ENCODE results near the gene GPR21.

Gene GPR21

GRCh38 chr9:123027517-123027916 lies 6.0 kb upstream of the GPR21 start:
- H4K20me1 ChIP-seq (ENCODE audit: insufficient read depth, low read length, poor library complexity, severe bottlenecking), result no peaks in the 10 kb centered on the region
- TF ChIP-seq CTCF (conservative IDR thresholded peaks at IDR 0.05; ENCODE audit: low read length) (no peak), EZH2phosphoT487 (IDR thresholded peaks at IDR 0.05; ENCODE audit: borderline replicate concordance) (no peak)

GRCh38 chr9:123028136-123028535 lies 5.3 kb upstream of the GPR21 start:
- Histone ChIP-seq H3K36me3 (ENCODE audit: insufficient read depth, low read length) (no peaks in the 10 kb centered on the region), H3K79me2 (ENCODE audit: insufficient read depth, low read length) (no peaks in the 10 kb centered on the region), H3K9ac (ENCODE audit: low read depth, low read length, poor library complexity, severe bottlenecking) (peak overlapping the region; percentile 67), H3K9me3 (ENCODE audit: insufficient read depth, low read depth, low read length) (no peaks in the 10 kb centered on the region), H3K9me2 (replicated peaks; ENCODE audit: low read depth, low read length) (no peaks in the 10 kb centered on the region), H3K4me3 (ENCODE audit: low read length, poor library complexity, severe bottlenecking) (peak overlapping the region; percentile 33), H3K4me1 (ENCODE audit: insufficient read depth, low read length, poor library complexity, severe bottlenecking) (peaks cover 71% of the 10 kb centered on the region), H2AFZ (ENCODE audit: low read length) (peak overlapping the region; percentile 11; the same call in 1 of the 2 replicates), H3K4me2 (ENCODE audit: low read depth, low read length, poor library complexity, severe bottlenecking) (peak overlapping the region; percentile 62), H4K20me1 (ENCODE audit: insufficient read depth, low read length, poor library complexity, severe bottlenecking) (no peaks in the 10 kb centered on the region), H3K27me3 (ENCODE audit: insufficient read depth, low read length, poor library complexity, severe bottlenecking) (no peaks in the 10 kb centered on the region), H3F3A (ENCODE audit: low read depth) (peaks cover 10% of the 10 kb centered on the region; the same call in 1 of the 2 replicates)
- TF ChIP-seq EZH2phosphoT487 (IDR thresholded peaks at IDR 0.05; ENCODE audit: borderline replicate concordance) (no peak), CTCF (conservative IDR thresholded peaks at IDR 0.05; ENCODE audit: low read length) (no peak)

More at GRCh38 chr9:123027517-123027916, 6.0 kb upstream of the GPR21 start:
- H2AFZ ChIP-seq (ENCODE audit: low read length), result peak overlapping the region; percentile 11; the same call in 1 of the 2 replicates
- peak overlapping the region; percentile 33 for H3K4me3 ChIP-seq (ENCODE audit: low read length, poor library complexity, severe bottlenecking)
- H3K4me1 ChIP-seq (ENCODE audit: insufficient read depth, low read length, poor library complexity, severe bottlenecking), result peaks cover 65% of the 10 kb centered on the region
- H3K9me2 ChIP-seq (replicated peaks; ENCODE audit: low read depth, low read length), result no peaks in the 10 kb centered on the region
- H3K27me3 ChIP-seq (ENCODE audit: insufficient read depth, low read length, poor library complexity, severe bottlenecking), result no peaks in the 10 kb centered on the region
- H3K79me2 ChIP-seq (ENCODE audit: insufficient read depth, low read length), result no peaks in the 10 kb centered on the region
- H3K9ac ChIP-seq (ENCODE audit: low read depth, low read length, poor library complexity, severe bottlenecking), result peak overlapping the region; percentile 67
- peaks cover 10% of the 10 kb centered on the region; the same call in 1 of the 2 replicates for H3F3A ChIP-seq (ENCODE audit: low read depth)
- H3K36me3 ChIP-seq (ENCODE audit: insufficient read depth, low read length), result no peaks in the 10 kb centered on the region; the same call in 1 of the 2 replicates
- H3K9me3 ChIP-seq (ENCODE audit: insufficient read depth, low read depth, low read length), result no peaks in the 10 kb centered on the region
- peak overlapping the region; percentile 62 for H3K4me2 ChIP-seq (ENCODE audit: low read depth, low read length, poor library complexity, severe bottlenecking)

- H3K27me3 ChIP-seq (ENCODE audit: insufficient read depth, low read length, poor library complexity, severe bottlenecking), result no peaks in the 10 kb centered on the region
- H3K4me1 ChIP-seq (ENCODE audit: insufficient read depth, low read length, poor library complexity, severe bottlenecking), result peaks cover 80% of the 10 kb centered on the region
- no peaks in the 10 kb centered on the region for H3K79me2 ChIP-seq (ENCODE audit: insufficient read depth, low read length)
- no peak overlapping the region for H2AFZ ChIP-seq (ENCODE audit: low read length)
- H3K9me2 ChIP-seq (replicated peaks; ENCODE audit: low read depth, low read length), result no peaks in the 10 kb centered on the region
- peaks cover 10% of the 10 kb centered on the region; the same call in 1 of the 2 replicates for H3F3A ChIP-seq (ENCODE audit: low read depth)
- no peaks in the 10 kb centered on the region for H3K36me3 ChIP-seq (ENCODE audit: insufficient read depth, low read length)
- no peak overlapping the region for H3K4me3 ChIP-seq (ENCODE audit: low read length, poor library complexity, severe bottlenecking)
- no peaks in the 10 kb centered on the region for H3K9me3 ChIP-seq (ENCODE audit: insufficient read depth, low read depth, low read length)
- TF ChIP-seq CTCF (conservative IDR thresholded peaks at IDR 0.05; ENCODE audit: low read length), result no peak
- TF ChIP-seq EZH2phosphoT487 (IDR thresholded peaks at IDR 0.05; ENCODE audit: borderline replicate concordance), result no peak
- peak overlapping the region; percentile 62 for H3K4me2 ChIP-seq (ENCODE audit: low read depth, low read length, poor library complexity, severe bottlenecking)
- peak overlapping the region; percentile 67 for H3K9ac ChIP-seq (ENCODE audit: low read depth, low read length, poor library complexity, severe bottlenecking)
- H4K20me1 ChIP-seq (ENCODE audit: insufficient read depth, low read length, poor library complexity, severe bottlenecking), result no peaks in the 10 kb centered on the region
These were observed 4.5 kb upstream of the GPR21 start for GRCh38 chr9:123028973-123029372.

Measured in Loucy (cell line).